HG02610 (cell line): ENCODE results near the gene CDK13.
A peak's percentile ranks its signal among the peaks of the same experiment; 100 is the strongest.
"Not testable (repeated sequence)": the region's sequence is repeated elsewhere in the genome, so short reads cannot be mapped to it uniquely, and the experiment has no call there.

Experiments
- ATAC-seq: cut with Tn5 transposase; IDR thresholded peaks from one replicate; pipeline ENCODE4 v1.9.1; 2021; ENCODE audit warnings: mild to moderate bottlenecking, moderate library complexity; ENCODE audit not compliant: unreplicated experiment

Gene CDK13

GRCh38 chr7:39949971-39950472 lies at the start of gene CDK13:
TSS of gene CDK13 (plus strand) at chr7:39950256. CDS start at chr7:39950642, 386 bp downstream.
- ATAC-seq, result peak; percentile 44

- no peak for ATAC-seq
Observed at GRCh38 chr7:39904077-39904486, 46.0 kb upstream of the CDK13 start.

- ATAC-seq, result no peak
Observed at GRCh38 chr7:39908141-39908540, 41.9 kb upstream of the CDK13 start.

GRCh38 chr7:39908973-39909372 lies 41.1 kb upstream of the CDK13 start:
- no peak for ATAC-seq

GRCh38 chr7:39909526-39909925 lies 40.5 kb upstream of the CDK13 start:
- no peak for ATAC-seq

- no peak for ATAC-seq
Observed at GRCh38 chr7:39910108-39910869, 39.8 kb upstream of the CDK13 start.

- no peak for ATAC-seq
Observed at GRCh38 chr7:39911167-39911566, 38.9 kb upstream of the CDK13 start.

- ATAC-seq, result not testable (repeated sequence)
Observed at GRCh38 chr7:39915847-39916246, 34.2 kb upstream of the CDK13 start.

GRCh38 chr7:39919646-39920045 lies 30.4 kb upstream of the CDK13 start:
- no peak for ATAC-seq

GRCh38 chr7:39921506-39922175 lies 28.4 kb upstream of the CDK13 start:
- ATAC-seq, result no peak

GRCh38 chr7:39922580-39922979 lies 27.5 kb upstream of the CDK13 start:
- ATAC-seq, result no peak

- no peak for ATAC-seq
Observed at GRCh38 chr7:39923091-39923490, 27.0 kb upstream of the CDK13 start.

- ATAC-seq, result no peak
Observed at GRCh38 chr7:39924122-39924521, 25.9 kb upstream of the CDK13 start.

GRCh38 chr7:39926111-39926510 lies 23.9 kb upstream of the CDK13 start:
- no peak for ATAC-seq

GRCh38 chr7:39927018-39927417 lies 23.0 kb upstream of the CDK13 start:
- no peak for ATAC-seq

GRCh38 chr7:39934132-39934531 lies 15.9 kb upstream of the CDK13 start:
- ATAC-seq, result no peak

- ATAC-seq, result no peak
Observed at GRCh38 chr7:39936761-39937160, 13.3 kb upstream of the CDK13 start.

- no peak for ATAC-seq
Observed at GRCh38 chr7:39937366-39938153, 12.5 kb upstream of the CDK13 start.

GRCh38 chr7:39942883-39943282 lies 7.2 kb upstream of the CDK13 start:
- ATAC-seq, result no peak

GRCh38 chr7:39946693-39947092 lies 3.4 kb upstream of the CDK13 start:
- ATAC-seq, result no peak

- no peak for ATAC-seq
Observed at GRCh38 chr7:39948375-39948955, 1.6 kb upstream of the CDK13 start.
